GM18870 (cell line): ENCODE results near the gene EFEMP2.

Experiments
- ATAC-seq: cut with Tn5 transposase; IDR thresholded peaks from one replicate; pipeline ENCODE4 v1.9.1; 2021; ENCODE audit warnings: moderate library complexity; ENCODE audit not compliant: unreplicated experiment

The EFEMP2 gene

DNA sequence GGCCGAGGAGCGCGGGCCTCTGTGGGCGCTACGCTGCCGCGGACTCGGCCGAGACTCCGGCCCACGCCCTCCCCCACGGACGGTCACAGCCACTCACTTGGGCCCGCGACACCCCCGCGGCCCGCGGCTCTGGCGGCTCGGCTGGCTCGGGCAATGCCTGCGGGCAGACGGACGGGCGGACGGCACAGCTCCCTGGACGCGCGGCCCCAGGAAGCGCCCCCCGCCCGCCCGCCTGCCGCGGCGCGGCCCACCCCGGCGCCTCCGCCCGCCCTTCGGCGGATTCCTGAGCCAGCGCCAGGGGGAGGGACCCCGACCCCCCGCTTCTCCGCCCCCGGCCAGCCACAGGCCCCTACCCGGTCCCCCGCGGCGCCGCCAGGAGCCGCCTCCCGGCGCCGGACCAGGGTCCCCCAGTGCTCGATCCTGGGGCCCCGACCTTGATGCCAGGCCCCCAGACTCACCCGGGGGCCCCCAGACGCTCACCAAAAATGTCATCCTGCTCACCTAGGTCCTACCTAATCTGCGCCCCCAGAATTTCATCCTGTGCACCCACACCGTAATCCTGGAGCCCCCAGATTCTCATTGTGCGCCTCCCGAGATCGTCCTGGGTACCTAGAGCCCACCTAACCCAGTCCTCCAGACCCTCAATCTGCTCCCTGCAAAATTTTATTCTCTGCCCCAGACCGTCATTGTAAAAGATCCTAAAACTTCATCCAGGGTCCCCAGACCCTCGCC, at the start of gene EFEMP2:
EFEMP2 (minus strand) TSS at position 215 of the 732 bp plus-strand sequence. CDS start 446 bp downstream, outside the sequence.
- ATAC-seq, result no peak

GRCh38 chr11:65921876-65922275, 49.3 kb upstream of the EFEMP2 start:
- no peak for ATAC-seq

DNA sequence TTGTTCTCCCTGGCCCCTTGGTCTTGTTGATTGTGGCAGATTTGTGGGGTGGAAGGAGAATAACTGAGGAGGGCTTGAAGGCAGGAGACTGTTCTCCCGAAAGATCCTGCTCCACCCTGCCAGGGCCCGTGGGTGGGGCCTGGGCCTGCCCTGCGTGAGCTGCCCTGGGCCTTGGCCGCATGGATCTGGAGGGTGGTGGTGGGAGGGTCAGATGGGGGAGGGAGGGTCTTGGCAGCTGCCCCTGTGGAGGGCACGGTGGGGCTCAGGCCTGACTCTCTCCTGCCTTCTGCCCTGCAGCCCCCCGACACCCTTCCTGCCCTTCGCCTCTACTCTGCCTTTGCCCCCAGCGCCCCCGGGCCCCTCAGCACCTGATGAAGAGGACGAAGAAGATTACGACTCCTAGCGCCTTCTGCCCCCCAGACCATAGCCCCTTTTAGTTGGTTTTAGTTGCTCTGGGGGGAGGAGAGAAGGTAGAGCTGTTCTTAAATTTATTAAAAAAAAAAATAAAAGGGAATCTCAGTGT, 48.5 kb upstream of the EFEMP2 start:
- no peak for ATAC-seq

GRCh38 chr11:65920372-65920802, 47.8 kb upstream of the EFEMP2 start:
- no peak for ATAC-seq

GRCh38 chr11:65919573-65920371, 47.2 kb upstream of the EFEMP2 start:
- ATAC-seq, result peak; percentile 42

GRCh38 chr11:65919141-65919572, 46.6 kb upstream of the EFEMP2 start, which contains the start of gene DRAP1:
DRAP1 (plus strand) TSS chr11:65919426; CDS start chr11:65919502, 76 bp downstream.
- ATAC-seq, result peak; percentile 59

DNA sequence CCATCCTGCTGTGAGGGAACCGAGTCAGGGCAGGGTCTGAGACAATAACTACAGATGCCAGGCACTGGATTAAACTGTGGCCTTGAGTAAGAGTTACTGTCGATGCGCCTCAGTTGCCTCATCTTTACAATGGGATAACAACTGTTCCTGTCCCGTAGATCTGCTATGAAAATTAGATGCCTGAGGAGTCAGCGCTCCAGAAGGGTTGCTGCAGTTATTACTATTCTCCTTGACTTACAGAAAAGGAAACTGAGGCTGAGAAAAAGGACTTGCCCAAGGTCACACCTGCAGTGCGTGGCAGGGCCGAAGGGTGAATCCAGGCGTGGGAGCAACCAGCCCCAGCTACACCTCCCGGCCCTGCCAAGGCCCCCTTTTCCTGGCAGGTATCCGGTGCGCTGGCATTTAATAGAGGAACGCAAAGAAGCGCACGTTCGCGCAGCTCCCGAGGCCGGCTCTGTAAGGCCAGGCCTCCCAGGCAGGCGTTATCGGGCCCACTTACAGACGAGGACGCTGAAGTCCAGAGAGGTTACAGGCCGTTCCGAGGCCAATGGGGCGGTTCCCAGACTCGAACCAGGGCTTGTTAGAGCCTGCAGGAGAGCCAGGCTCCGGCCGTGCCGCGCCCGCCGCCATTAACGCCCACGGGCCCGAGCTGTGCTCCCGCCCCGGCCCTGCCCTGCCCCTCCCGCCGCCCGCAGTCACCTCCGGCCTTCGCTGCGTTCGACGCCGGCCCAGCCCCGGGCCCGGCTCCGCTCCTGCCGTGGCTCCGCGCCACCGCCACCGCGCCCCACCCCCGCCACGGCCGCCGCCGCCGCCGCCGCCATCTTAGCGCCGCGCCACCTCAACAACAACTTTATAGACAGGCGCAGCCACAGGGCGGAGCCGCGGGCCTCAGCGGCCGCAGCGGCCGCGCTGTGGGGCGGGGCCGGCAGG, 45.9 kb upstream of the EFEMP2 start, which contains the start of gene C11orf68:
C11orf68 (minus strand) TSS at position 852 of the 930 bp plus-strand sequence; CDS start at position 821, 31 bp downstream.
- peak; percentile 21 for ATAC-seq

DNA sequence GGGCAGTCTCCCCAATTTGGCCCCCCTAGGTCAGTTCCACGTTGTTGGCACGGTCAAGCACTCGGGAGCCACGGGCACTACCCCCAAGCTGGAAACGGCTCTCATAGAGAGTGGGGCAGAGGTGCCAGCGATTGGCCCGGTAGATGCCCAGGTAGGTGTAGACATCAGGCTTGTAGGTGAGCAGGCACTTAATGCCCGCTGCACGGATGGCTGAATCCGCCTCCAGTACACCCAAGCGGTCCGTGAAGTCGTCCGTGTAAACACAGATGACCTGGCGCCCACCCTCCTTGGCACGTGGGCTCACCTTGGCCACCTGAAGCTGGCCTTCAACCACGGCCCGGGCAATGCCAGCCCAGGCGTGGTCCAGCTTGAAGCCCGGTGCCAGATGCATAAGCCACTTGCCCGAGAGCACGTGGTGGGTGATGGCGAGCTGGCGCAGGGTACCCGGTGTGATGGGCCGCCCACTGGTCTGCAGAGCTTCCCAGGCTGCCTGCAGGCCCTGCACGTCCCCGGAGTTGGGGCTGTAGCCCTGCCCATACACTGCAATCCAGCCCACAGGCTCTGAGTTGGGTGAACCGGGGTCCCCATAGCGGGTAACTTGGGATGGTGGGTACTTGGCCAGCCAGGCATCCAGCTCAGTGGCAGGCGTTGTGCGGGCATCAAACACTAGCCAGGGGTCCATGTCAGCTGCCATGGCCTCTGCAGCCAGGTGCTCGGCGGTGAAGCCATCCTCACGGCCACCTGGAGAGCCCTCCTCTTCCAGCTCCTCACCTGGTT, 45.0 kb upstream of the EFEMP2 start:
- ATAC-seq, result no peak

DNA sequence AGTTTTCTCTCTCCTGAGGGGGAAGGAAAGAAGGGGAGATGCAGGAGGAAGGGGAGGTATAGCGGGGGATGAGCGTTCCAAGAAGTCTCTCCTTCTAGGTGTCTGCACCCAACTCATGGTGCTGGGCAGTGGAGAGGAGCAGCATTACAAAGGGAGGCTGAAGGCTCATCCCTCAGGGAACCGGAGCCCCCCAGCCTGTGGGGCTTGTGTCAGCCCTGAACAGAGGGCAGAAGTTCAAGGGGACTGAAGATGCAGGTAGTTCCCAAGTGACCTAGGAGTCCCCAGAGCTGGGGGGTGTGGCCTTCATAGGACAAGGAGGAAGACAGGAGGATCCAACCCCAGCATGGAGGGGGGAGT, 44.5 kb upstream of the EFEMP2 start:
- no peak for ATAC-seq

- no peak for ATAC-seq
Observed at GRCh38 chr11:65916391-65916790, 43.8 kb upstream of the EFEMP2 start.

- no peak for ATAC-seq
Observed at GRCh38 chr11:65915821-65916251, 43.2 kb upstream of the EFEMP2 start.

DNA sequence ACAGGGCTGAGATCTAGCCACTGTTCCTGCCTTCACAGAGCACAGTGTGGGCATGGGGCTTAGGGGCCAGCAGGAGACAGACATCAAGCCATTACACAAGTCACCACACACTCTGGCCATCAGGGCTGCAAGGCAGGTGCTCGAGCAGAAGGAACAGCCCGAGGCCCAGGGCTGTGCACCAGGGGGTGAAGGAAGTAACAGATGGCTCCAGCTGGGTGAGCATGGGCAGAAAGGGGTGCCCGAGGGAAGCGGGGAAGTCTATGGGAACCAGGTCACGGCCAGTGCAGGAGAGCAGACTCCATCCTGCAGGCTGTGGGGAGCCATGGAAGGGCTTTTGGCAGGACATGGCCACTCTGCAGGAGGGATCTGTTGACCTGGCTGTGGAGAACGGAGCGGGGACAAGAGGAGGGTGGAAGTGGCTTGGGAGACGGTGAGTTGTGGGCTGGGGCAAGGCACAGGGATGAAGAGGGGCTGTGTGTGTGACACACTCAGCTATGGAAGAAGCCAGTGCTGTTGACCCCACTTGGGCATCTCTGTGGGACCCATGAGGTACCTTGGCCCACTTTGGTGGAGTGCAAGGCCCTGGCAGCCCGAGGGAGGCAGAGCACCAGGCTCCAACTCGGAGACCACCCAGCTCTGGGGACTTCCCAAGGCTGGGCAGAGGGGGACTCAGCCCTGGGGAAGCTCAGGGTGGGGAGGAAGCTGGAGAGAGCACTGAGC, 42.7 kb upstream of the EFEMP2 start:
- ATAC-seq, result no peak

DNA sequence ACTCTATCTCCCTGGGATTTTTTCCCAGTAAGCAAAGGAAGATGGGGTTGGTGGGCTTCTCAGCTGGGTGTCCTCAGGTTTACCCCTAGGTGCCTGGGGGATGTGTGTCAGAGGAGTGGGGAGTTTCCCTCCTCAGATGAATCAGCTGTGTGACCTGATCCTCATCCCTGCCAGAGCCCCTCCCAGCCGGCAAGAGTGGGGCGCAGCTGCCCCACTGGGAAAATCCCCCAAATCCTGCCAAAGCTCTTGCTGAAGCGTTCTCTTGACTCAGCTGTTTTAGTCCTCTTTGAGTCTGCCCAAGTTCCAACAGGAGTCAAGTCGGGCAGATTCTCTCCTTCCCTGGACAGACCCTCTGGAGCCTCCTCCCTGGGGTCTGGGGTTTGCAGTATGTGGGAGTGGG, 40.2 kb upstream of the EFEMP2 start:
- no peak for ATAC-seq

- ATAC-seq, result no peak
Observed at GRCh38 chr11:65911682-65912568, 39.3 kb upstream of the EFEMP2 start.

- no peak for ATAC-seq
Observed at GRCh38 chr11:65907878-65908277, 35.3 kb upstream of the EFEMP2 start.

DNA sequence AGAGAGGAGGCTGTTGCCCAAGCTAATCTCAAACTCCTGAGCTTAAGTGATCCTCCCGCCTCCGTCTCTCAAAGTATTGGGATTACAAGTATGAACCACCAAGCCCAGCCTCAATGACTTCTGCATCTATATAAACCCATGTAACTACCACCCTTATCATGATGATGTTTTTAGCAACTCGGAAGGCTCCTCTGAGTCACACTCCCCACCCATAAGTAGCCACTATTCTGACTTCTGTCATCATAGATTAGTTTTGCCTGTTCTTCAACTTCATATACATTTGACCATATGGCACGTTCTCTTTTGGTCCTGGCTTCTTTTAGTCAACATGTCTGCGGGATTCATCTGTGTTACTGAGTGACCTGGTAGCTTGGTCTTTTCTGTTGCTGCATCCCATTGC, 34.0 kb upstream of the EFEMP2 start:
- no peak for ATAC-seq

- no peak for ATAC-seq
Observed at GRCh38 chr11:65903715-65904114, 31.1 kb upstream of the EFEMP2 start.

- ATAC-seq, result no peak
Observed at GRCh38 chr11:65903068-65903481, 30.5 kb upstream of the EFEMP2 start.
